B cell (primary cell): Measurements from ENCODE around the gene SDK1. TPM values are rescaled to one million over a fixed set of nuclear protein-coding genes. Genes with fewer than 3 reads are reported as not detected.

Experiments
- ATAC-seq: fragments of 200-7000 bp; cut with Tn5 transposase; one replicate; pipeline ENCODE4 v1.10.0; 2021; ENCODE audit warnings: low read depth, mild to moderate bottlenecking, moderate number of reproducible peaks, moderate library complexity
- CTCF ChIA-PET: fragments of 350-600 bp; sonication (Branson Sonifier 250); formaldehyde crosslinking; loops from one replicate; lab custom pipeline; 2021; ENCODE audit warnings: antibody characterized with exemption, inconsistent platforms; lab: Charles Lee
- POLR2A ChIA-PET: fragments of 350-600 bp; sonication (Branson Sonifier 250); formaldehyde crosslinking; loops from one replicate; lab custom pipeline; 2021; ENCODE audit warnings: antibody characterized with exemption; lab: Charles Lee
- DNase-seq: peaks from one replicate; pipeline ENCODE4 v3.0.0; 2013
- H2AFZ ChIP-seq: 2 replicates; pipeline ENCODE4 v1.6.1; 2012; ENCODE audit warnings: mild to moderate bottlenecking, low read depth, low read length; ENCODE audit not compliant: insufficient read depth, poor library complexity, severe bottlenecking
- H3K27ac ChIP-seq, 2 donors: 1 replicate in 1 of 2; 2 replicates in 1 of 2; pipeline ENCODE4 v1.5.1; 2012 to 2013; ENCODE audit warnings: low read length in 2 of 2, mild to moderate bottlenecking in 2 of 2, moderate library complexity in 1 of 2
- H3K27me3 ChIP-seq, 4 experiments: fragments of 200-600 bp in 1 of 4; sonication (generic) in 1 of 4; replicated peaks in 1 of 4; 1 replicate in 2 of 4; 2 replicates in 2 of 4; pipeline versions ENCODE4 v1.6.1 to v1.7.0; 2013 to 2016; ENCODE audit warnings: low read length in 3 of 4, mild to moderate bottlenecking in 2 of 4, mixed read lengths in 1 of 4, moderate library complexity in 1 of 4; ENCODE audit not compliant: insufficient read depth in 4 of 4, control insufficient read depth in 3 of 4; ENCODE audit errors: control extremely low read depth in 1 of 4
- H3K36me3 ChIP-seq, 2 experiments: replicated peaks in 1 of 2; 1 replicate in 1 of 2; 2 replicates in 1 of 2; pipeline versions ENCODE4 v1.6.1 to v1.7.1; 2013; ENCODE audit warnings: low read length in 1 of 2; ENCODE audit not compliant: insufficient read depth in 2 of 2, control insufficient read depth in 1 of 2; ENCODE audit errors: control extremely low read depth in 1 of 2, extremely low read depth in 1 of 2
- H3K4me1 ChIP-seq, 2 donors: fragments of 200-600 bp in 1 of 2; sonication (generic) in 1 of 2; 1 replicate in 1 of 2; 2 replicates in 1 of 2; pipeline versions ENCODE4 v1.5.1 to v1.6.1; 2013 to 2017; ENCODE audit warnings: low read length in 2 of 2; ENCODE audit not compliant: control insufficient read depth in 2 of 2, insufficient read depth in 2 of 2
- H3K4me2 ChIP-seq: replicated peaks from 2 replicates; pipeline ENCODE3; 2012; ENCODE audit warnings: mild to moderate bottlenecking, low read depth, low read length; ENCODE audit not compliant: poor library complexity, severe bottlenecking
- H3K4me3 ChIP-seq, 5 experiments: fragments of 200-600 bp in 1 of 5; sonication (generic) in 1 of 5; 1 replicate in 3 of 5; 2 replicates in 2 of 5; pipeline versions ENCODE4 v1.5.1 to v1.7.0; 2011 to 2016; ENCODE audit warnings: low read length in 4 of 5, mild to moderate bottlenecking in 4 of 5, low read depth in 2 of 5, control low read depth in 1 of 5, moderate library complexity in 1 of 5; ENCODE audit not compliant: insufficient read depth in 1 of 5; ENCODE audit errors: control extremely low read depth in 1 of 5, extremely low read depth in 1 of 5
- H3K79me2 ChIP-seq: fragments of 200-600 bp; sonication (generic); one replicate; pipeline ENCODE4 v1.6.0; 2016; ENCODE audit warnings: low read length; ENCODE audit not compliant: control insufficient read depth, insufficient read depth
- H3K9ac ChIP-seq: fragments of 200-600 bp; sonication (generic); 2 replicates; pipeline ENCODE4 v1.6.1; 2017; ENCODE audit warnings: mild to moderate bottlenecking, low read length, moderate library complexity
- H3K9me3 ChIP-seq, 3 donors: one replicate each; pipeline versions ENCODE4 v1.6.1 to v1.7.1; 2013; ENCODE audit warnings: low read length in 2 of 3; ENCODE audit not compliant: control insufficient read depth in 2 of 3, insufficient read depth in 1 of 3; ENCODE audit errors: control extremely low read depth in 1 of 3
- H4K20me1 ChIP-seq: 2 replicates; pipeline ENCODE4 v1.6.0; 2012; ENCODE audit warnings: mild to moderate bottlenecking, low read length; ENCODE audit not compliant: insufficient read depth, control insufficient read depth, poor library complexity, severe bottlenecking
- H3K27ac Mint-ChIP-seq: one replicate; pipeline ENCODE4 v1.8.0; 2021; ENCODE audit warnings: mixed read lengths
- H3K27me3 Mint-ChIP-seq: one replicate; pipeline ENCODE4 v1.8.0; 2021; ENCODE audit warnings: mixed read lengths
- H3K4me1 Mint-ChIP-seq: one replicate; pipeline ENCODE4 v1.8.0; 2021; ENCODE audit warnings: mixed read lengths
- H3K4me3 Mint-ChIP-seq: one replicate; pipeline ENCODE4 v1.8.0; 2021; ENCODE audit warnings: mixed read lengths
- H3K9me3 Mint-ChIP-seq: one replicate; pipeline ENCODE4 v1.8.0; 2022; ENCODE audit warnings: mixed read lengths; ENCODE audit not compliant: insufficient read depth
- EZH2 ChIP-seq: IDR thresholded peaks from 2 replicates; pipeline ENCODE4 v1.6.1; 2012; ENCODE audit warnings: borderline replicate concordance, low read depth, mild to moderate bottlenecking, moderate library complexity, low read length; ENCODE audit not compliant: insufficient read depth, poor library complexity, severe bottlenecking
- WGBS: methylation state at CpG from one replicate; pipeline ENCODE4 v1.1.5; 2013; ENCODE audit warnings: missing lambda C conversion rate; ENCODE audit not compliant: insufficient coverage; 5-methylcytosine and 5-hydroxymethylcytosine counted together
- intact Hi-C: fragments of 100-400 bp; cut with micrococcal nuclease; formaldehyde crosslinking; loops from one replicate; pipeline ENCODE4 v1.10.0; 2022
- polyA plus RNA-seq: library from polyadenylated mRNA; depleted of rRNA; stranded (reverse); fragments of >200 nt; gene quantifications from 2 replicates; pipeline ENCODE4 v1.2.3, GENCODE V29; 2012
- total RNA-seq, 2 donors: library from RNA; stranded (reverse); fragments of 120-200 nt in 1 of 2; gene quantifications; 1 replicate in 1 of 2; 2 replicates in 1 of 2; pipeline versions ENCODE4 v1.2.3 to v1.2.4, GENCODE V29; 2013 to 2022
- TF ChIP-seq, protein P1 (sequence below): fragments of 200-600 bp; IDR thresholded peaks from one replicate; pipeline ENCODE4 v1.8.0; 2022; ENCODE audit warnings: antibody characterized with exemption, mild to moderate bottlenecking

The SDK1 gene
- total and polyA plus RNA-seq, 2 donors (not counting 1 experiment from before 2014, with no cell fraction given) = 0.73 to 2.0 TPM

DNA sequence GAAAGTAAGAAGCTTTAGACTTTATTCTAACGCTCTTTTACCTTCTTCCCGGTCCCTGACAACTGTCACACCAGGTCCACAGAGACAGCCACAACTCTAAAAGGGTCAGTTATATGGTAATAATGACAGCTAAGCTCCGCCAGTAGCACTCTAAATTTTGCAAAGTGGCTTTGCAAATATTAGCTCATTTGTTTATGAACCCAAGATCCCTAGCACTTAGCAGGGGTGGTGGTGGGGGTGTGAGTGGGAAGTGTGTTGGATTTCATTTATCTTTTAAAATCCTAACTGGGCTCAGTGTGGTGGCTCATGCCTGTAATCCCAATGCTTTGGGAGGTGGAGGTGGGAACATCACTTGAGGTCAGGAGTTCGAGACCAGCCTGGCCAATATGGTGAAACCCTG is 34.8 kb upstream of the SDK1 start:
- H3K27ac Mint-ChIP-seq = no peak overlapping the region

DNA sequence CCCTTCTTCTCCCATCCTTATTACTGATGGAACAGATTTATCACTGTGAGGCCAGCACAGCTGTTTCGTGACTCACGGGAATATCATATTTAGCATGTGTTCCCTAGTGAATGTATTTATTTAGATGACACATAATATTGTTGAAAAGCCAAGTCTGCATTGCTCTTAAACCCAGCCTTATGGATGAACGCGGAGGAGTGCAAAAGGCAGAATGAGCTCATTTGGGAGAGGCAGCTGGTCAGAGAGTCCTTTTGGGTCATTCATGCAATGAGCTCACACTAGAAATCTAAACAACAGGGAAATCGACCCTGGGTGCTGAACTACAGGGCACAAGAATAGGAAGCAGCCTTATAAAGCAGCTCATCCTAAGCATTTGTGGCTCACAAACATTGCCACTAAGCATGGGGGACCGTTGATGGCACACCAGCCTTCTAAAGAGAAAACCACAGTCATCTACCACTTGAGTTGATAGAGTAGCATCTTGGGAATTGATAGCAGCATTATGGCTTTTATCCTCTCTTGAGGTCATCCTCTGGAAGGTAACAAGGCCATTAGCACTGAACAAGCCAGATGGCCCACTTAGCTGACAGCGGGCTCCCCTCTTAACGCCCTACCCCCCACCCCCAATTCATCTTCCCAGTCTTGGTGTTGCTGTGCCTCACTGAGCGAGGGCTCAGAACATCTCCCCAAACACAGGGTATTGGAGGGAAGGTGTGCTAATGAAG is 32.9 kb upstream of the SDK1 start:
- no peak for ATAC-seq
- WGBS = 29% methylated on average over 1 of the region's 9 CpGs
- no peak overlapping the region for H3K4me3 Mint-ChIP-seq

More for the DNA sequence above, 34.8 kb upstream of the SDK1 start:
- Mint-ChIP-seq H3K4me3 (no peak overlapping the region), H3K4me1 (no peaks in the 10 kb centered on the region), H3K9me3 (no peaks in the 10 kb centered on the region), H3K27me3 (peaks cover 22% of the 10 kb centered on the region)
- no peak overlapping the region for H3K9ac ChIP-seq
- ATAC-seq (no peak), DNase-seq (no peak)
- H3K27ac ChIP-seq = no peak overlapping the region
- intact Hi-C loops = no loop called here
- TF ChIP-seq, protein P1, sequence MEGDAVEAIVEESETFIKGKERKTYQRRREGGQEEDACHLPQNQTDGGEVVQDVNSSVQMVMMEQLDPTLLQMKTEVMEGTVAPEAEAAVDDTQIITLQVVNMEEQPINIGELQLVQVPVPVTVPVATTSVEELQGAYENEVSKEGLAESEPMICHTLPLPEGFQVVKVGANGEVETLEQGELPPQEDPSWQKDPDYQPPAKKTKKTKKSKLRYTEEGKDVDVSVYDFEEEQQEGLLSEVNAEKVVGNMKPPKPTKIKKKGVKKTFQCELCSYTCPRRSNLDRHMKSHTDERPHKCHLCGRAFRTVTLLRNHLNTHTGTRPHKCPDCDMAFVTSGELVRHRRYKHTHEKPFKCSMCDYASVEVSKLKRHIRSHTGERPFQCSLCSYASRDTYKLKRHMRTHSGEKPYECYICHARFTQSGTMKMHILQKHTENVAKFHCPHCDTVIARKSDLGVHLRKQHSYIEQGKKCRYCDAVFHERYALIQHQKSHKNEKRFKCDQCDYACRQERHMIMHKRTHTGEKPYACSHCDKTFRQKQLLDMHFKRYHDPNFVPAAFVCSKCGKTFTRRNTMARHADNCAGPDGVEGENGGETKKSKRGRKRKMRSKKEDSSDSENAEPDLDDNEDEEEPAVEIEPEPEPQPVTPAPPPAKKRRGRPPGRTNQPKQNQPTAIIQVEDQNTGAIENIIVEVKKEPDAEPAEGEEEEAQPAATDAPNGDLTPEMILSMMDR = no peak
- TF ChIP-seq EZH2 = no peak
- H3K4me2 ChIP-seq = no peak overlapping the region
- 67% methylated on average over 1 of the region's 4 CpGs for WGBS
- ChIA-PET POLR2A (no interaction called here), CTCF (no interaction called here)
- no peaks in the 10 kb centered on the region for H4K20me1 ChIP-seq
- no peaks in the 10 kb centered on the region for H3K9me3 ChIP-seq
- H2AFZ ChIP-seq = no peak overlapping the region
- H3K79me2 ChIP-seq = no peaks in the 10 kb centered on the region
- no peak overlapping the region for H3K4me3 ChIP-seq
- H3K36me3 ChIP-seq = no peaks in the 10 kb centered on the region
- no peaks in the 10 kb centered on the region for H3K4me1 ChIP-seq
- peaks cover 0 to 16% (median 0%) of the 10 kb centered on the region in 4 experiments for H3K27me3 ChIP-seq

More for the DNA sequence above, 32.9 kb upstream of the SDK1 start:
- H3K9me3 ChIP-seq = no peaks in the 10 kb centered on the region
- no peaks in the 10 kb centered on the region for H3K36me3 ChIP-seq
- H3K27ac ChIP-seq = no peak overlapping the region
- POLR2A ChIA-PET = no interaction called here
- H3K79me2 ChIP-seq = no peaks in the 10 kb centered on the region
- no peak overlapping the region for H3K27ac Mint-ChIP-seq
- H3K4me1 Mint-ChIP-seq = no peaks in the 10 kb centered on the region
- TF ChIP-seq, protein P1 = no peak
- no peak for TF ChIP-seq EZH2
- CTCF ChIA-PET = no interaction called here
- no peaks in the 10 kb centered on the region for H4K20me1 ChIP-seq
- peaks cover 23% of the 10 kb centered on the region for H3K27me3 Mint-ChIP-seq
- no peaks in the 10 kb centered on the region for H3K9me3 Mint-ChIP-seq
- H3K27me3 ChIP-seq = peaks cover 0 to 11% (median 0%) of the 10 kb centered on the region in 4 experiments
- no peak overlapping the region for H3K4me2 ChIP-seq
- H3K4me1 ChIP-seq = no peaks in the 10 kb centered on the region
- H3K9ac ChIP-seq = no peak overlapping the region
- H2AFZ ChIP-seq = no peak overlapping the region
- H3K4me3 ChIP-seq = no peak overlapping the region
- DNase-seq = no peak
- intact Hi-C loops = no loop called here
